Trophoblast cell (in vitro differentiated cells and primary cell): ENCODE measurements around the gene SHQ1.

ENCODE experiments used
- DNase-seq, 2 donors: peaks; one replicate each; pipeline ENCODE4 v3.0.0-alpha.2; 2016
- H2AFZ ChIP-seq: 2 replicates; pipeline ENCODE4 v1.6.1; 2013; ENCODE audit warnings: low read length, moderate library complexity, mild to moderate bottlenecking; ENCODE audit not compliant: insufficient read depth, poor library complexity
- H2AK5ac ChIP-seq: 2 replicates; pipeline ENCODE4 v1.6.1; 2013; ENCODE audit warnings: mild to moderate bottlenecking, low read length
- H2BK120ac ChIP-seq: 2 replicates; pipeline ENCODE4 v1.6.1; 2013; ENCODE audit warnings: low read length, mild to moderate bottlenecking, moderate library complexity; ENCODE audit not compliant: insufficient read depth, poor library complexity
- H2BK12ac ChIP-seq: 2 replicates; pipeline ENCODE4 v1.6.1; 2013; ENCODE audit warnings: mild to moderate bottlenecking, low read length, moderate library complexity
- H2BK5ac ChIP-seq: 2 replicates; pipeline ENCODE4 v1.6.1; 2013; ENCODE audit warnings: low read length, low read depth, moderate library complexity, mild to moderate bottlenecking; ENCODE audit not compliant: poor library complexity
- H3K14ac ChIP-seq: 2 replicates; pipeline ENCODE4 v1.6.1; 2013; ENCODE audit warnings: mild to moderate bottlenecking, low read length
- H3K18ac ChIP-seq: 2 replicates; pipeline ENCODE4 v1.6.1; 2013; ENCODE audit warnings: mild to moderate bottlenecking, low read length
- H3K23ac ChIP-seq: 2 replicates; pipeline ENCODE4 v1.6.1; 2013; ENCODE audit warnings: low read length
- H3K27ac ChIP-seq: 2 replicates; pipeline ENCODE4 v1.5.1; 2013; ENCODE audit warnings: low read depth, mild to moderate bottlenecking, inconsistent platforms, low read length, moderate library complexity
- H3K27me3 ChIP-seq: 2 replicates; pipeline ENCODE4 v1.6.1; 2013; ENCODE audit warnings: inconsistent platforms, mild to moderate bottlenecking, low read length, moderate library complexity; ENCODE audit not compliant: insufficient read depth
- H3K36me3 ChIP-seq, 2 experiments: 1 replicate in 1 of 2; 2 replicates in 1 of 2; pipeline ENCODE4 v1.6.1; 2013; ENCODE audit warnings: low read length in 2 of 2, mild to moderate bottlenecking in 2 of 2, moderate library complexity in 1 of 2; ENCODE audit not compliant: insufficient read depth in 2 of 2, control insufficient read depth in 1 of 2
- H3K4ac ChIP-seq: 2 replicates; pipeline ENCODE4 v1.6.1; 2013; ENCODE audit warnings: low read depth, mild to moderate bottlenecking, low read length, moderate library complexity
- H3K4me1 ChIP-seq, 2 experiments: 1 replicate in 1 of 2; 2 replicates in 1 of 2; pipeline ENCODE4 v1.6.1; 2013; ENCODE audit warnings: low read length in 2 of 2, mild to moderate bottlenecking in 2 of 2, moderate library complexity in 1 of 2; ENCODE audit not compliant: insufficient read depth in 2 of 2, control insufficient read depth in 1 of 2
- H3K4me2 ChIP-seq: 2 replicates; pipeline ENCODE4 v1.6.1; 2013; ENCODE audit warnings: inconsistent platforms, mild to moderate bottlenecking, low read length, moderate library complexity
- H3K4me3 ChIP-seq: 2 replicates; pipeline ENCODE4 v1.5.1; 2013; ENCODE audit warnings: mild to moderate bottlenecking, low read depth, low read length, inconsistent platforms
- H3K79me1 ChIP-seq: one replicate; pipeline ENCODE4 v1.6.1; 2013; ENCODE audit warnings: low read length
- H3K79me2 ChIP-seq: 2 replicates; pipeline ENCODE4 v1.6.1; 2013; ENCODE audit warnings: low read length, mild to moderate bottlenecking; ENCODE audit not compliant: control insufficient read depth, insufficient read depth, poor library complexity
- H3K9ac ChIP-seq: 2 replicates; pipeline ENCODE4 v1.6.1; 2013; ENCODE audit warnings: mild to moderate bottlenecking, low read length
- H3K9me3 ChIP-seq: 2 replicates; pipeline ENCODE4 v1.6.1; 2013; ENCODE audit warnings: low read depth, mild to moderate bottlenecking, control low read depth, inconsistent platforms, low read length; ENCODE audit not compliant: insufficient read depth
- H4K12ac ChIP-seq: 2 replicates; pipeline ENCODE4 v1.6.1; 2013; ENCODE audit warnings: low read depth, mild to moderate bottlenecking, low read length, moderate library complexity
- H4K8ac ChIP-seq: 2 replicates; pipeline ENCODE4 v1.6.1; 2013; ENCODE audit warnings: low read depth, mild to moderate bottlenecking, low read length, moderate library complexity
- H4K91ac ChIP-seq: one replicate; pipeline ENCODE4 v1.6.1; 2013; ENCODE audit warnings: low read depth, mild to moderate bottlenecking, low read length, moderate library complexity
- WGBS: extraction: QIAGEN DNeasy Blood & Tissue Kit; methylation state at CpG from one replicate; pipeline ENCODE4 v1.1.7; 2013; ENCODE audit warnings: missing lambda C conversion rate; ENCODE audit not compliant: insufficient read length, insufficient coverage; ENCODE audit errors: extremely low coverage; 5-methylcytosine and 5-hydroxymethylcytosine counted together

The SHQ1 gene

DNA sequence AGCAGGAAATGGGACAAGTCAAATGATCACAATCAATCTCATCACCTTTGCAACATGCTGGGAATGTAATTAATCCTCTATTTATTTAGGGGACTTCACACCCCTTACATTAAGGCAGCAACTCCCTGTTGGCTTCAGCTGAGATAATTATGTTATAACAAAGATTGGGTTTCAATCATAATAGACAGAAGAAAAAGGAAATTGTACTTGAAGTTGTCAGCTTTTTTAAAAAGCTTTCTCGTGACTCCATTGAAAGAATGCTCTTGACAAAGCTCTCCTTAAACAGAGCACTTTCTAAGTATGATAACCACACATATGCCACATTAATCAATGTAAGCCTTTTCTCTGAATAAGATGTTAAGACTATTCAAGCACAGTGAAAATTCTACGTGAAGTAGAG, 65.7 kb downstream of the SHQ1 start:
- no peaks in the 10 kb centered on the region for H3K79me1 ChIP-seq
- no peak overlapping the region for H2BK5ac ChIP-seq
- H3K36me3 ChIP-seq = peaks cover 0 to 3% of the 10 kb centered on the region in 2 experiments
- no peak overlapping the region for H3K14ac ChIP-seq
- H3K4me2 ChIP-seq = no peak overlapping the region
- no peak overlapping the region for H4K91ac ChIP-seq
- no peak overlapping the region for H3K9ac ChIP-seq
- H3K4me3 ChIP-seq = no peak overlapping the region
- H2BK12ac ChIP-seq = no peak overlapping the region
- H2BK120ac ChIP-seq = no peak overlapping the region
- H2AFZ ChIP-seq = no peak overlapping the region
- WGBS = no CpG with 5 or more reads among the region's 2 CpGs
- H3K79me2 ChIP-seq = no peaks in the 10 kb centered on the region
- no peak overlapping the region for H3K27ac ChIP-seq
- DNase-seq = no peak
- no peak overlapping the region for H4K12ac ChIP-seq
- H3K4ac ChIP-seq = no peak overlapping the region
- no peak overlapping the region for H3K23ac ChIP-seq
- no peak overlapping the region for H4K8ac ChIP-seq
- H2AK5ac ChIP-seq = no peak overlapping the region
- no peaks in the 10 kb centered on the region for H3K9me3 ChIP-seq
- H3K4me1 ChIP-seq = no peaks in the 10 kb centered on the region
- H3K18ac ChIP-seq = no peak overlapping the region
- H3K27me3 ChIP-seq = no peaks in the 10 kb centered on the region

DNA sequence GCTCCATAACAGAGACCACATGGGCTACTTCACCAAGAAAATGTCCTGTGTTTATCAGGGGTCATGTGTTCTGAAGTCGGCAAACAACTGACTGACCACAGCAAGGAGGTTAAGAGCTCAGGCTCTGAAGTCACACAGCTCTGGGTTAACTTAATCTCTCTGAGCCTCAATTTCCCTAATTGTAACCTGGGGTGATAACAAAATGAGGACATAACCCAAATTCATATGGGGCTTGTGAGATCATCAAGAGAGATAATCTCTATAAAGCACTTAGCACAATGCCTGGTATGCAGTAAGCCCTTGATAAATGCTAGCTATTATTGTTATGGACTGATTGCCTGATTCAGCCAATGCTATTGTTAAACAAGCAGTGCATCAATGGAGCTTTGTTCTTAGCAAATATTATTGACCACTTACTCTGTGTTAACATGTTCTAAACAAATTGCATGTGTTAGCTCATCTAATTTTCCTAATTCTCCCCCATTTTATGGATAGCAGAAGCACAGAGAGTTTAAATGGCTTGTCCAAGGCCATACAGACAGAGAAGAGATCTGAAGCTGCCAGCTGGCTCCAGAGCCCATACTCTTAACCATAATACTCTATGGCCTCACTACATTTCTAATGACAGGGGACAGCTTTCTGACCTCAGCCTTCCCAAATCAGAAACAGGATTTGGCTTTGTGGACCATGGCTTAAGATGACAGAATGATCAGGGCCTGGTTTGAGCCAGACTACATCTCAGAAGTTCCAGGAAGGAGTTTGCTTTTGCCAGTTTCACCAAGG, 78.3 kb downstream of the SHQ1 start:
- H4K8ac ChIP-seq = no peak overlapping the region
- no peaks in the 10 kb centered on the region for H3K36me3 ChIP-seq
- H2AFZ ChIP-seq = no peak overlapping the region
- no peak overlapping the region for H4K91ac ChIP-seq
- H3K9me3 ChIP-seq = no peaks in the 10 kb centered on the region
- no peaks in the 10 kb centered on the region for H3K27me3 ChIP-seq
- no CpG with 5 or more reads among the region's 1 CpG for WGBS
- no peak overlapping the region for H3K4ac ChIP-seq
- no peak overlapping the region for H2AK5ac ChIP-seq
- no peak overlapping the region for H3K4me3 ChIP-seq
- no peak overlapping the region for H3K18ac ChIP-seq
- no peak overlapping the region for H2BK5ac ChIP-seq
- H3K14ac ChIP-seq = no peak overlapping the region
- no peak overlapping the region for H4K12ac ChIP-seq
- no peak overlapping the region for H3K27ac ChIP-seq
- no peaks in the 10 kb centered on the region for H3K4me1 ChIP-seq
- no peaks in the 10 kb centered on the region for H3K79me2 ChIP-seq
- H2BK120ac ChIP-seq = no peak overlapping the region
- no peak overlapping the region for H3K23ac ChIP-seq
- no peaks in the 10 kb centered on the region for H3K79me1 ChIP-seq
- H3K4me2 ChIP-seq = no peak overlapping the region
- no peak for DNase-seq
- no peak overlapping the region for H3K9ac ChIP-seq
- H2BK12ac ChIP-seq = no peak overlapping the region

DNA sequence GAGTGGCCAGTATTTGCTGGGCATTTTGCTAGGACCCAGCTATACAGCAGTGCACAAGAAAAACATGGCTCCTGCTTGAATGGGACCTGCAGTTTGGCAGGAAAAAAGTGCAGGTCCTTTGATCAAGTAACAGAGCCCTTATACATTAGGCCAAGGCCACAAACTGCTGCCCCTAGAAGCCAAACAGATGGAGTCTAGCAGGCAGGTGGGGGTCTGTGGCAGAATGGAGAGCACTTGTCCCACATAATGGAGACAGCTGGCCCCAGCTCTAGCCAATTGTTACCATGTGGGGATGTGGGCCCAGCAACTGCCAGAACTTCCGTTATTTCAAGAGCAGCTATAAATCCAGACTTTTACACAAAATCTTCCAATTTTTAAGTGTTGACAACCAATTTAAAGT, 79.3 kb downstream of the SHQ1 start:
- H3K23ac ChIP-seq = no peak overlapping the region
- H3K79me1 ChIP-seq = no peaks in the 10 kb centered on the region
- H3K14ac ChIP-seq = no peak overlapping the region
- no peaks in the 10 kb centered on the region for H3K9me3 ChIP-seq
- no peak overlapping the region for H2AK5ac ChIP-seq
- no peaks in the 10 kb centered on the region for H3K79me2 ChIP-seq
- H3K18ac ChIP-seq = no peak overlapping the region
- H3K4ac ChIP-seq = no peak overlapping the region
- no peak for DNase-seq
- H4K91ac ChIP-seq = no peak overlapping the region
- H3K4me1 ChIP-seq = no peaks in the 10 kb centered on the region
- no peak overlapping the region for H2AFZ ChIP-seq
- H2BK12ac ChIP-seq = no peak overlapping the region
- no CpG with 5 or more reads among the region's 1 CpG for WGBS
- H3K27ac ChIP-seq = no peak overlapping the region
- no peak overlapping the region for H3K9ac ChIP-seq
- no peak overlapping the region for H3K4me2 ChIP-seq
- no peak overlapping the region for H2BK5ac ChIP-seq
- H3K27me3 ChIP-seq = no peaks in the 10 kb centered on the region
- no peaks in the 10 kb centered on the region for H3K36me3 ChIP-seq
- H4K12ac ChIP-seq = no peak overlapping the region
- no peak overlapping the region for H2BK120ac ChIP-seq
- no peak overlapping the region for H4K8ac ChIP-seq
- no peak overlapping the region for H3K4me3 ChIP-seq

DNA sequence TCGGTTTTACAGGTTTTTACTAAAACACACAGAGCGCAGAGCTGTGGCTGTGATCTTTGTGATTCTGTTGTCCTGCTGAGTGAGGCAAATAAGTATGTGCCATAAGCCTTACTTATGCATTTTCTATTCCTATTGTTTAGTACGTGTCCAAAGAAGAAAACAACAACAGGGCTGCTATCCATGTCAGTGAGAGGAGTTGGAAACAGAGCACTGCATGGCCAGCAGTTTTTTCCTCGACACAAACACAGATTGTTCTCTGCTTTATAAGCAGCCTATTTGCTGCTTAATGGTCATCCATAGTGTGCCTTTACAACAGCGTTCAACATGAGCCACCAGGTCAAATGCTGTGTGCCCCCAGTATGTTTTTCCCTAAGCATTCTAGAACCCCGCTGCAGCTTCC, 79.8 kb downstream of the SHQ1 start:
- H3K9ac ChIP-seq = no peak overlapping the region
- H4K91ac ChIP-seq = no peak overlapping the region
- no peak overlapping the region for H3K4me3 ChIP-seq
- H4K12ac ChIP-seq = no peak overlapping the region
- no peak overlapping the region for H2BK12ac ChIP-seq
- H2AFZ ChIP-seq = no peak overlapping the region
- WGBS = no CpG with 5 or more reads among the region's 6 CpGs
- H3K36me3 ChIP-seq = no peaks in the 10 kb centered on the region
- no peak overlapping the region for H3K4me2 ChIP-seq
- H3K14ac ChIP-seq = no peak overlapping the region
- H3K27ac ChIP-seq = no peak overlapping the region
- H3K27me3 ChIP-seq = no peaks in the 10 kb centered on the region
- H3K4me1 ChIP-seq = no peaks in the 10 kb centered on the region
- no peak overlapping the region for H2BK5ac ChIP-seq
- H3K23ac ChIP-seq = no peak overlapping the region
- no peak overlapping the region for H3K4ac ChIP-seq
- H3K79me2 ChIP-seq = no peaks in the 10 kb centered on the region
- no peak overlapping the region for H2BK120ac ChIP-seq
- H2AK5ac ChIP-seq = no peak overlapping the region
- no peaks in the 10 kb centered on the region for H3K79me1 ChIP-seq
- no peak for DNase-seq
- H4K8ac ChIP-seq = no peak overlapping the region
- no peaks in the 10 kb centered on the region for H3K9me3 ChIP-seq
- H3K18ac ChIP-seq = no peak overlapping the region
